MM.1S (cell line): ENCODE results near the gene HEATR5A.
"Not testable (repeated sequence)": the region's sequence is repeated elsewhere in the genome, so short reads cannot be mapped to it uniquely, and the experiment has no call there.

Experiments used
- DNase-seq: peaks from one replicate; pipeline ENCODE4 v3.0.0-alpha.2; 2015
- H2AFZ ChIP-seq: fragments of 300-600 bp; sonication (generic); 2 replicates; pipeline ENCODE4 v1.6.0; 2016; ENCODE audit warnings: antibody characterized with exemption, low read length
- H3F3A ChIP-seq: fragments of 300-600 bp; sonication (generic); 2 replicates; pipeline ENCODE4 v1.6.1; 2016; ENCODE audit warnings: mild to moderate bottlenecking, antibody characterized with exemption, low read length, moderate library complexity, mixed read lengths; ENCODE audit not compliant: insufficient read depth
- H3K27ac ChIP-seq: fragments of 300-600 bp; sonication (generic); 2 replicates; pipeline ENCODE4 v1.5.1; 2016; ENCODE audit warnings: mild to moderate bottlenecking, low read length
- H3K27me3 ChIP-seq: fragments of 300-600 bp; sonication (generic); replicated peaks from 2 replicates; pipeline ENCODE4 v1.6.0; 2016; ENCODE audit warnings: low read length; ENCODE audit not compliant: insufficient read depth
- H3K36me3 ChIP-seq: fragments of 300-600 bp; sonication (generic); replicated peaks from 2 replicates; pipeline ENCODE4 v1.6.1; 2016; ENCODE audit warnings: mild to moderate bottlenecking, low read length, mixed read lengths; ENCODE audit not compliant: insufficient read depth
- H3K4me1 ChIP-seq: fragments of 300-600 bp; sonication (generic); 2 replicates; pipeline ENCODE4 v1.6.1; 2016; ENCODE audit warnings: low read length, mixed read lengths
- H3K4me2 ChIP-seq: fragments of 300-600 bp; sonication (generic); 2 replicates; pipeline ENCODE4 v1.6.0; 2016; ENCODE audit warnings: low read depth, low read length
- H3K4me3 ChIP-seq: fragments of 300-600 bp; sonication (generic); 2 replicates; pipeline ENCODE4 v1.5.1; 2016; ENCODE audit warnings: low read length, mixed read lengths
- H3K79me2 ChIP-seq: fragments of 300-600 bp; sonication (generic); 2 replicates; pipeline ENCODE4 v1.6.1; 2016; ENCODE audit warnings: mixed run types, low read length, mixed read lengths
- H3K9ac ChIP-seq: fragments of 300-600 bp; sonication (generic); 2 replicates; pipeline ENCODE4 v1.6.1; 2016; ENCODE audit warnings: low read length, mixed read lengths
- H3K9me2 ChIP-seq: fragments of 300-600 bp; sonication (generic); replicated peaks from 2 replicates; pipeline ENCODE4 v1.6.1; 2016; ENCODE audit warnings: mild to moderate bottlenecking, low read length, mixed read lengths; ENCODE audit not compliant: insufficient read depth
- H3K9me3 ChIP-seq: fragments of 300-600 bp; sonication (generic); replicated peaks from 2 replicates; pipeline ENCODE4 v1.6.1; 2016; ENCODE audit warnings: mild to moderate bottlenecking, low read length, mixed read lengths; ENCODE audit not compliant: insufficient read depth
- H4K20me1 ChIP-seq: fragments of 300-600 bp; sonication (generic); 2 replicates; pipeline ENCODE4 v1.6.1; 2016; ENCODE audit warnings: mild to moderate bottlenecking, low read length, moderate library complexity, mixed read lengths; ENCODE audit not compliant: insufficient read depth
- EZH2 ChIP-seq: fragments of 300-600 bp; sonication (generic); optimal IDR thresholded peaks from 2 replicates; pipeline ENCODE3; 2017; ENCODE audit warnings: low read depth, mild to moderate bottlenecking, antibody characterized with exemption, low read length, mixed read lengths
- EZH2phosphoT487 ChIP-seq: fragments of 300-600 bp; sonication (generic); IDR thresholded peaks from 2 replicates; pipeline ENCODE4 v1.6.1; 2018; ENCODE audit warnings: antibody characterized with exemption, low read length
- TF ChIP-seq, protein P1 (sequence below): fragments of 300-600 bp; sonication (generic); IDR thresholded peaks from 2 replicates; pipeline ENCODE4 v1.5.1; 2016; ENCODE audit warnings: antibody characterized with exemption, low read length, mixed read lengths

HEATR5A gene

DNA sequence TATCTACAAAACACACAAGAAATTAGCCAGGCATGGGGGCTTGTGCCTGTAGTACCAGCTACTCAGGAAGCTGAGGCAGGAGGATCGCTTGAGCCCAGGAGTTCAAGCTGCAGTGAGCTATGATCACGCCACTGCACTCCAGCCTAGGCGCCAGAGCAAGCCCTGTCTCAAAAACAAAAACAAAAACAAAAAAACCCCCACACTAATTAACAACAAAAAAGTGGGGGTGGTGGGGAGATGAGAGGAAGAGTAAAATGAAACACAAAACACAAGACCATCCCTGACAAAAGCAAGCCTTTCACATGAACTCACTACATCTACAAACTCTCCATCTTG is 158.9 kb downstream of the HEATR5A start:
- TF ChIP-seq EZH2 (no peak), EZH2phosphoT487 (no peak)
- TF ChIP-seq, protein P1, sequence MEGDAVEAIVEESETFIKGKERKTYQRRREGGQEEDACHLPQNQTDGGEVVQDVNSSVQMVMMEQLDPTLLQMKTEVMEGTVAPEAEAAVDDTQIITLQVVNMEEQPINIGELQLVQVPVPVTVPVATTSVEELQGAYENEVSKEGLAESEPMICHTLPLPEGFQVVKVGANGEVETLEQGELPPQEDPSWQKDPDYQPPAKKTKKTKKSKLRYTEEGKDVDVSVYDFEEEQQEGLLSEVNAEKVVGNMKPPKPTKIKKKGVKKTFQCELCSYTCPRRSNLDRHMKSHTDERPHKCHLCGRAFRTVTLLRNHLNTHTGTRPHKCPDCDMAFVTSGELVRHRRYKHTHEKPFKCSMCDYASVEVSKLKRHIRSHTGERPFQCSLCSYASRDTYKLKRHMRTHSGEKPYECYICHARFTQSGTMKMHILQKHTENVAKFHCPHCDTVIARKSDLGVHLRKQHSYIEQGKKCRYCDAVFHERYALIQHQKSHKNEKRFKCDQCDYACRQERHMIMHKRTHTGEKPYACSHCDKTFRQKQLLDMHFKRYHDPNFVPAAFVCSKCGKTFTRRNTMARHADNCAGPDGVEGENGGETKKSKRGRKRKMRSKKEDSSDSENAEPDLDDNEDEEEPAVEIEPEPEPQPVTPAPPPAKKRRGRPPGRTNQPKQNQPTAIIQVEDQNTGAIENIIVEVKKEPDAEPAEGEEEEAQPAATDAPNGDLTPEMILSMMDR: no peak
- Histone ChIP-seq H3K9me2 (no peaks in the 10 kb centered on the region), H3K9me3 (no peaks in the 10 kb centered on the region), H4K20me1 (no peaks in the 10 kb centered on the region), H3K36me3 (no peaks in the 10 kb centered on the region), H3K27me3 (no peaks in the 10 kb centered on the region), H3F3A (no peaks in the 10 kb centered on the region), H3K4me3 (no peak overlapping the region), H2AFZ (no peak overlapping the region), H3K4me1 (no peaks in the 10 kb centered on the region), H3K9ac (no peak overlapping the region), H3K27ac (no peak overlapping the region), H3K4me2 (no peak overlapping the region), H3K79me2 (no peaks in the 10 kb centered on the region)
- DNase-seq: no peak

DNA sequence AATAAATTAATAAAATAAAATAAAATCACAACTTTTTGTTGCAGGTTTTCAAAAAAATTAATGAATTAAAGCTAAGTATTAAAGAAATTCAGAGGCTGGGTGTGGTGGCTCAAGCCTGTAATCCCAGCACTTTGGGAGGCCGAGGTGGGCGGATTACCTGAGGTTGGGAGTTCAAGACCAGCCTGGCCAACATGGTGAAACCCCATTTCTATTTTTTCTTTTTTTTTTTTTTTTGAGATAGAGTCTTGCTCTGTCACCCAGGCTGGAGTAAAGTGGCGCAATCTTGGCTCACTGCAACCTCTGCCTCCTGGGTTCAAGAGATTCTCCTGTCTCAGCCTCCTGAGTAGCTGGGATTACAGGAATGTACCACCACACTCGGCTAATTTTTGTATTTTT is 161.3 kb downstream of the HEATR5A start:
- not testable (repeated sequence) for H3K9me3 ChIP-seq, H3K4me1 ChIP-seq, H2AFZ ChIP-seq, H3K79me2 ChIP-seq, H3K27ac ChIP-seq, H3K4me3 ChIP-seq, H3F3A ChIP-seq, H3K4me2 ChIP-seq, H3K27me3 ChIP-seq, H4K20me1 ChIP-seq, DNase-seq, H3K9me2 ChIP-seq, H3K36me3 ChIP-seq, H3K9ac ChIP-seq

DNA sequence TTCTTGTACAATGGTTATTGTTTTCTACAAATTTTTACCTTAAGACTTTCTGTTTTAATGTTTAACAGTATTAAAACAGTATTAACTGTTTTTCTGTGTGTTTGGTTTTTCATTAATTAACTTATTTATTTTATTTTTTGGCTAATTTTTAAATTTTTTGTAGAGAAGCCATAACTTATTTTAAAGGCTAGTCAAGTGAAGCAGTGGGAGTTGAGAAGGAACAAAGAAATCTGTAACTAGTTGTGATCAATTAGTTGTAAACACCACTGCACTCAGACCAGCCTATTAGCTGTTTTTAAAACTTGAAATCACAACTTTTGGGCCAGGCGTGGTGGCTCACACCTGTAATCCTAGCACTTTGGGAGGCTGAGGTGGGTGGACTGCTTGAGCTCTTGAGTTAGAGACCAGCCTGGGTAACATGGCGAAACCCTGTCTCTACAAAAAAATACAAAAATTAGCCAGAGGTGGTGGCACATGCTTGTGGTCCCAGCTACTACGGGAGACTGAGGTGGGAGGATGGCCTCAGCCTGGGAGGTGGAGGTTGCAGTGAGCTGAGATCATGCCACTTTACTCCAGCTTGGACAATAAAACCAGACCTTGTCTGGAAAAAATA is 161.8 kb downstream of the HEATR5A start:
- TF ChIP-seq EZH2 (no peak), EZH2phosphoT487 (no peak)
- TF ChIP-seq, protein P1: no peak
- no peak overlapping the region for H3K4me3 ChIP-seq
- DNase-seq: no peak
- H4K20me1 ChIP-seq: no peaks in the 10 kb centered on the region
- no peaks in the 10 kb centered on the region for H3K9me2 ChIP-seq
- H3K27ac ChIP-seq: no peak overlapping the region
- no peaks in the 10 kb centered on the region for H3F3A ChIP-seq
- H2AFZ ChIP-seq: no peak overlapping the region
- H3K27me3 ChIP-seq: no peaks in the 10 kb centered on the region
- H3K79me2 ChIP-seq: no peaks in the 10 kb centered on the region
- H3K4me1 ChIP-seq: no peaks in the 10 kb centered on the region
- no peaks in the 10 kb centered on the region for H3K9me3 ChIP-seq
- no peak overlapping the region for H3K9ac ChIP-seq
- no peak overlapping the region for H3K4me2 ChIP-seq
- H3K36me3 ChIP-seq: no peaks in the 10 kb centered on the region

DNA sequence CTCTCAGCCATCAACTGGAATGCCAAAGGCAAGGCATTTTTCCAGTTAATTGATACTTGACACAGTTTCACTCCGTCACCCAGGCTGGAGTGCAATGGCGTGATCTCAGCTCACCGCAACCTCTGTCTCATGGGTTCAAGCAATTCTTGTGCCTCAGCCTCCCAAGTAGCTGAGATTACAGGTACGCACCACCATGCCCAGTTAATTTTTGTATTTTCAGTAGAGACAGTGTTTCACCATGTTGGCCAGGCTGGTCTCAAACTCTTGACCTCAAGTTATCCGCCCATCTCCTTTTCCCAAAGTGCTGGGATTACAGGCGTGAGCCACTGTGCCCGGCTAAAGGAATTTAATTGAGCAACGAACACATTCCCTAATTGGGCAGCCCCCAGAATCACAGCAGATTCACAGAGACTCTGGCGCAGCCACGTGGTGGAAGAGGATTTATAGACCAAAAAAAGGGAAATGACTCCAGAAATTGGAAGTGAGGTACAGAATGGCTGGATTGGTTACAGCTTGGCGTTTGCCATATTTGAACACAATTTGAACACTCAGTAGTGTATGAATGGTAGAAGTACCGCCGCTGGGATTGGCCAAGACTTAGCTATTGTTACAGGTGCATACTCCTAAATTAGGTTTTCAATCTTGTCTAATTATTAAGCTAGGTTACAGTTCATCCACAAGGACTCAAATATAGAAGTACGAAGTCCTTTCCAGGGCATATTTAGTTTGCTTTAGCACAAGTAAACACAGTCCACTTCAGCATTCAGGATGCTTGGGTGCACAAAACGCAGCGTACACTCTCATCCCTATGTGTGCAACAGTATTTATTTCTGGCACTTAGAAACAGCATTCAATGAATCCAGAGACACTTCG is 162.6 kb downstream of the HEATR5A start:
- DNase-seq, H3K9me3 ChIP-seq, H3F3A ChIP-seq, H3K79me2 ChIP-seq, H3K9ac ChIP-seq, H3K27me3 ChIP-seq, H3K4me1 ChIP-seq, H2AFZ ChIP-seq, H4K20me1 ChIP-seq, H3K9me2 ChIP-seq, H3K36me3 ChIP-seq, H3K4me2 ChIP-seq, H3K4me3 ChIP-seq, H3K27ac ChIP-seq: not testable (repeated sequence)
